Activated effector memory CD4-positive, alpha-beta T cell treated with anti-CD3 and anti-CD28 coated beads, Interleukin-2, amount 50 U/mL, for 16 hours (primary cell): ENCODE data around the gene ARHGEF19.
A peak's percentile ranks its signal among the peaks of the same experiment; 100 is the strongest.
"Not testable (repeated sequence)": the region's sequence is repeated elsewhere in the genome, so short reads cannot be mapped to it uniquely, and the experiment has no call there.

Experiments used
- DNase-seq: peaks from one replicate; pipeline ENCODE4 v3.0.0-alpha.2; 2020

ARHGEF19 gene

GRCh38 chr1:16163608-16164212 is 48.7 kb downstream of the ARHGEF19 start:
- DNase-seq = not testable (repeated sequence)

- DNase-seq = peak; percentile 90
Measured at GRCh38 chr1:16162163-16162822, 50.2 kb downstream of the ARHGEF19 start.

- no peak for DNase-seq
Measured at GRCh38 chr1:16161717-16162116, 50.7 kb downstream of the ARHGEF19 start.

- no peak for DNase-seq
Measured at GRCh38 chr1:16158993-16159831, 53.2 kb downstream of the ARHGEF19 start.

- peak; percentile 69 for DNase-seq
Measured at GRCh38 chr1:16158025-16158424, 54.4 kb downstream of the ARHGEF19 start.

- no peak for DNase-seq
Measured at GRCh38 chr1:16156848-16157495, 55.5 kb downstream of the ARHGEF19 start.

- no peak for DNase-seq
Measured at GRCh38 chr1:16155537-16156410, 56.7 kb downstream of the ARHGEF19 start, which contains the start of gene EPHA2. Gene EPHA2, minus strand, starts transcription at chr1:16156069. Its CDS starts 137 bp downstream, at chr1:16155932.

- DNase-seq = no peak
Measured at GRCh38 chr1:16153999-16154673, 58.3 kb downstream of the ARHGEF19 start.

- no peak for DNase-seq
Measured at GRCh38 chr1:16153096-16153998, 59.1 kb downstream of the ARHGEF19 start.

GRCh38 chr1:16152481-16153087 is 59.9 kb downstream of the ARHGEF19 start:
- DNase-seq = no peak

GRCh38 chr1:16151995-16152384 is 60.5 kb downstream of the ARHGEF19 start:
- DNase-seq = no peak

GRCh38 chr1:16151196-16151994 is 61.1 kb downstream of the ARHGEF19 start:
- DNase-seq = no peak

- no peak for DNase-seq
Measured at GRCh38 chr1:16150508-16150907, 61.9 kb downstream of the ARHGEF19 start.

- DNase-seq = no peak
Measured at GRCh38 chr1:16149702-16150488, 62.6 kb downstream of the ARHGEF19 start.

- DNase-seq = no peak
Measured at GRCh38 chr1:16149146-16149545, 63.3 kb downstream of the ARHGEF19 start.

GRCh38 chr1:16148329-16149092 is 63.9 kb downstream of the ARHGEF19 start:
- no peak for DNase-seq
